AG10803 (cell line): ENCODE measurements around the gene BDNF.

Source experiments
- DNase-seq: peaks from one replicate; pipeline ENCODE4 v3.0.0; 2010; ENCODE audit warnings: low read depth
- H3K4me3 ChIP-seq: 2 replicates; pipeline ENCODE4 v1.5.1; 2011; ENCODE audit warnings: mild to moderate bottlenecking, low read length, control low read depth
- CTCF ChIP-seq: conservative IDR thresholded peaks from 2 replicates; pipeline ENCODE4 v1.5.1; 2011; ENCODE audit warnings: mild to moderate bottlenecking, low read length, control low read depth, inconsistent platforms

Gene BDNF

GRCh38 chr11:27653990-27654758 is 46.1 kb downstream of the BDNF start:
- H3K4me3 ChIP-seq: no peak overlapping the region
- no peak for TF ChIP-seq CTCF
- DNase-seq: no peak

- H3K4me3 ChIP-seq: no peak overlapping the region
- no peak for DNase-seq
- no peak for TF ChIP-seq CTCF
These were observed 48.5 kb downstream of the BDNF start for GRCh38 chr11:27651711-27652110.

DNA sequence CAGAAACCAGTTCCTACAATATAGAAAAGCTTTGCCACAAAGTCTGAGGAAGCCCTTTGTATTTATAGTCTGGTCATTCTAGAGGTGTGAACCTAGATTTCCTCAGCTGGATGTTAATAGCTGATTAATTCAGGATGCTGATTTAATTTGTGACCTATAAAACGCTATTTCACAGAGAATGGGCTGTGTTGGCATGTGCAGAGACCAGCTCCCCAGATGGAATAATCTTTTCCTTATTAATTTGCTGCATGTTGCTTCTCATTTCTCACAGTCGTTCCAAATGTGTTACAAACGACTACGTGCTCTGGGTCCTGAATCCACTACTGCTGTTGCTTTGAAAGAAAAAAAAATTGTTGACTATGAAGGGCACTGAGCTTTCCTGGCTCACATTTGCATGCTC is 49.3 kb downstream of the BDNF start:
- DNase-seq: no peak
- H3K4me3 ChIP-seq: no peak overlapping the region
- no peak for TF ChIP-seq CTCF

DNA sequence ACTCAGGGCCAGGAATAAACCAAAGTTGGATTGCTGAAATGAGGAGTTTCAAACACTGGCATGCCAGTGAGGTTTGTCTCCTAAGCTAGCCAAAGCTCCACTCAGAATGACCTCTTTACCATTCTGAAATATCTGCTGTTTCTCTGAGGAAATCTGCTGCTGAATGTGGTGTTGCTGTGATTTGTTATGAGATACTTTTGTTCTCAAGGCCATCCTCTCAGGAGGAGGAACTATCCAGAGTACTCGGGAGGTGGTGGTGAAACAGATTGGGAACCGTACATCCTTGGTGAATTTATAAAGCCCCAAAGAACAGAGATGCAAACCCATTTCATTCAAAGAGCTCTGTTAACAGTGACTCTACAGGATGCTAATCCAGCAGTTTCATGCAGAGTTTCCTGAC is 50.5 kb downstream of the BDNF start:
- TF ChIP-seq CTCF: no peak
- no peak overlapping the region for H3K4me3 ChIP-seq
- peak; percentile 13 for DNase-seq

GRCh38 chr11:27648840-27649239 is 51.4 kb downstream of the BDNF start:
- no peak overlapping the region for H3K4me3 ChIP-seq
- TF ChIP-seq CTCF: no peak
- DNase-seq: no peak

- TF ChIP-seq CTCF: no peak
- H3K4me3 ChIP-seq: no peak overlapping the region
- no peak for DNase-seq
These were observed 54.0 kb downstream of the BDNF start for GRCh38 chr11:27646051-27646818.

GRCh38 chr11:27642954-27643353 is 57.3 kb downstream of the BDNF start:
- 0 out of 2 replicates have a peak, but pooled peaks have one; percentile 6 for TF ChIP-seq CTCF
- DNase-seq: peak; percentile 12
- H3K4me3 ChIP-seq: no peak overlapping the region
